VCaP (cell line): Measurements from ENCODE around the gene EPS8L3.

ENCODE experiments used
- H3K27ac ChIP-seq: fragments of 450-650 bp; 2 replicates; pipeline ENCODE4 v1.5.1; 2017
- TF ChIP-seq, protein P1 (sequence below): fragments of 450-650 bp; conservative IDR thresholded peaks from 2 replicates; pipeline ENCODE4 v1.5.1; 2017; ENCODE audit warnings: mild to moderate bottlenecking, moderate library complexity

Gene EPS8L3

DNA sequence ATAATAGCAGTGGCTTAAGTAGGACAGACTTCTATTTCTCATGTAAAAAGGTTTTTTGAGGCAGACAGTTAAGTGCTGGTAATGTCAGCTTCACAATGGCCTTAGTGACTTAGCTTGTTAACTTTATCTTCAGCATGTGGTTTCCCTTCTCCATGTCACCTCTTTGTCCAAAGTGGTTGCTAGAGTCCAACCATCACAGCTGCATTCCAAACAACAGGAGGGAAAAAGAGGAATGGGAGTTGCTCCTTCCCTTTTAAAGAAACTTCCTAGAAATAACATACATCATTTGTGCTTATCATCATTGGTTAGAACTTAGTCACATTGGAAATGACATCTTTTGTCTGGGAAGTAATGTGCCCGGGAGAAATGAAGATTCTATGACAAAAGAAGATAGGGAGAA lies 41.8 kb downstream of the EPS8L3 start:
- TF ChIP-seq, protein P1, sequence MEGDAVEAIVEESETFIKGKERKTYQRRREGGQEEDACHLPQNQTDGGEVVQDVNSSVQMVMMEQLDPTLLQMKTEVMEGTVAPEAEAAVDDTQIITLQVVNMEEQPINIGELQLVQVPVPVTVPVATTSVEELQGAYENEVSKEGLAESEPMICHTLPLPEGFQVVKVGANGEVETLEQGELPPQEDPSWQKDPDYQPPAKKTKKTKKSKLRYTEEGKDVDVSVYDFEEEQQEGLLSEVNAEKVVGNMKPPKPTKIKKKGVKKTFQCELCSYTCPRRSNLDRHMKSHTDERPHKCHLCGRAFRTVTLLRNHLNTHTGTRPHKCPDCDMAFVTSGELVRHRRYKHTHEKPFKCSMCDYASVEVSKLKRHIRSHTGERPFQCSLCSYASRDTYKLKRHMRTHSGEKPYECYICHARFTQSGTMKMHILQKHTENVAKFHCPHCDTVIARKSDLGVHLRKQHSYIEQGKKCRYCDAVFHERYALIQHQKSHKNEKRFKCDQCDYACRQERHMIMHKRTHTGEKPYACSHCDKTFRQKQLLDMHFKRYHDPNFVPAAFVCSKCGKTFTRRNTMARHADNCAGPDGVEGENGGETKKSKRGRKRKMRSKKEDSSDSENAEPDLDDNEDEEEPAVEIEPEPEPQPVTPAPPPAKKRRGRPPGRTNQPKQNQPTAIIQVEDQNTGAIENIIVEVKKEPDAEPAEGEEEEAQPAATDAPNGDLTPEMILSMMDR: no peak
- no peak overlapping the region for H3K27ac ChIP-seq

DNA sequence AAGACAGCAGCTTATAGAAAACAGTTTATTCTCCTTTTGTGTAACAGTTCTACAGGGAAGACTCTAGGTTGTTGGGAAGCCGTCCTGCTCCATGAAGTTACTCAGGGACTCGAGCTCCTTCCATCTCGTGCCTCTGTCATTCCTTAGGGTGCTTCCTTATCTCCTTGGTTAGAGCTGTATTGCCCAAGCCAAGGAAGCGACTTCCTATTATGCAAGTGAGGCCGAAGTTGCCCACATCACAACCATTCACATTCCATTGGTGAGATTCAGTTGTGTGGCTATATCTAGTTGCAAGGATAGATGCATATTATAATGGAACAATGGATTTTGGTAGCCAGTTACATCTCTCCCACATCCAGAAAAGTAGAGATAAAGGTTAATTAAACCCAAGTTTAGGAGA lies 42.7 kb downstream of the EPS8L3 start:
- H3K27ac ChIP-seq: no peak overlapping the region
- TF ChIP-seq, protein P1: no peak

DNA sequence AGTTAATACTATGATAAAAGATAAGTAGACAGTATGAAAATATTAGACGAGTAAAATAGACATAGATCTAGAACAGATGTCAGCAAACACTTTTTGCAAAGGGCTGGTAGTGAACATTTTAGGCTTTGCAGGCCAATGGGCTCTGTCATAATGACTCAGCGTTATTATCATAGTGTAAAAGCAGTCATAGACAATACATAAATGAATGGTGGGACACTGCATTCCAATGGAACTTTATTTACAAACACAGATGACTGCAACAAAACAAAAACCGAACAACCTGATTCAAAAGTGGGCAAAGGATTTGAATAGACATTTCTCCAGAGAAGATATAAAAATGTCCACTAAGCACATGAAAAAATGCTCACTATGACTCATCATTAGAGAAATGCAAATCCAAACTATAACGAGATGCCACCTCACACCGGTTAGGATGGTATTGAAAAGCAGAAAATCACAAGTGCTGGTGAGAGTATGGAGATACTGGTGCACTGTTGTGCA lies 44.3 kb downstream of the EPS8L3 start:
- no peak overlapping the region for H3K27ac ChIP-seq
- TF ChIP-seq, protein P1: no peak

DNA sequence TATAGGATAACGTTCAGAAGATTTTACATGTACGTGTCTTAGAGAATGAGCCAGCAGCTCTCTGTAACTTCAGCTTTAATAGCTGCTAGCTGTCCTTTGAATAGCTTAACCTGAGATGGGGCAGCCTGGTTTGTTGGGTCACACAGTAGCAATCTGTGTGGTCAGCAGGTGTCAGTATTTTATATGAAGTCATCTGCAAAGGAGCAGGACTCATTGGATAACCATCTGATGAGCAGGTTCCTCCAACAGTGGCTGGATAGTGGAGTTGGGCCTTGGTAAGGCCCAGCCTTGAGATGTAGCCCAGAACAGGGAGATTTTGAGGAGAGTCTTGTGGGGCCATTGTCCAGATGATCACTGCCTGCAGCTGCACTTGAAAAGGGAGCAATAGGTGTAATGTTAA lies 45.2 kb downstream of the EPS8L3 start:
- no peak overlapping the region for H3K27ac ChIP-seq
- TF ChIP-seq, protein P1: no peak; the same call in 1 of the 2 replicates

DNA sequence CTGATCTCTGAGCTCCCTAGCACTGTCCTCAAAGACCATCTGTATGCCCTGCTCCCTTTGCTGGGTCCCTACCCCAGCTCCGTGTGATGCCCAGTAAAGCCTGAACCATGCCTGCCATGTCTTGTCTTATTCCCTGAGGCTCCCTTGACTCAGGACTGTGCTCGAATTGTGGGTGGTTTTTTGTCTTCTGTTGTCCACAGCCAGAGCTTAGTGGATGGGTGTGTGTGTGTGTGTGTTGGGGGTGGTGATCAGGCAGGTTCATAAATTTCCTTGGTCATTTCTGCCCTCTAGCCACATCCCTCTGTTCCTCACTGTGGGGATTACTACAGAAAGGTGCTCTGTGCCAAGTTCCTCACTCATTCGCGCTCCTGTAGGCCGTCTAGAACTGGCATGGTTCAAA lies 46.0 kb downstream of the EPS8L3 start:
- TF ChIP-seq, protein P1: no peak
- H3K27ac ChIP-seq: no peak overlapping the region

DNA sequence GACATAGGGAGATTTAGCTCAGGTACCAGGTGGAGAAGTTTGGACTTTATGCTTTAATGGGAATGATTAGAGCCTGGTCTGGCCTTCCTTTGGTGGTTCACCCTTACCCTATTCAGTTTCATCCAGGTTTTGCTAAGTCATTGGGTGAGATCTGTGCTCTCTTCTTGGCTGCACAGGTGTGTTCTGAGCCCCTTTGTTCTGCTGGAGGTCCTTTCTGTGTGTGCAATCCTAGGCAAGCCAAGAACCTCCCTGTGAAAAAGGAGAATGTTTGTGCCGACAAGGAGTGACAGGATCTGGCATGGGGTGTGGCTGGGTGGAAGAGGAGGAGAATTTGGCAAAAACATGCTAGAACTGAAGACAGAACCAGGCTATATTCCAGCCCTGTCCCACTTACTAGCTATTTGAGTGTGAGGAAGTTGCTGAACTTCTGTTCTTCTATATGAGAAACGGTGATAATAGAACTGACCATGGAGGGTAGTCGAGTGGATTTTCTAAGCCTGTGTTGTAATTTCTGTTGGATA lies 47.1 kb downstream of the EPS8L3 start:
- H3K27ac ChIP-seq: no peak overlapping the region
- TF ChIP-seq, protein P1: no peak

DNA sequence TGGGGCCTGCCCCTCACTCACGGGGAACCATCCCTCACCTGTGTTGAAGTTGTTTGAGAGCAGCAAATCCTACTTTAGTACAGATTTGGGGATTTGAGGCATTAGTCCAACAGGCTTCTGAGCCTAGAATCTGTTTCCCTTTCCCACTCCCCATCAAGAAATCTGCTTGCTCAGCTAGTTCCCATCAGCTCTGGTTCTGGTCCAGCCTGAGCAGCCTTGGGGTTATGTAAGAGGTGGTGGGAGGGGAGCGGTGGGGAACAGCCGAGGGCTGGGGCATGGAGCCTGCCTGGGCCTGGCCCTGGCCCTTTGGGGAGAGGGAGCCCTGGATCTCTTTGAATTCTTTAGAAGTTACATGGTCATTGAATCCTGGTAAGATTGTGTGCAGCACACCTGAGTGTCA lies 47.6 kb downstream of the EPS8L3 start:
- no peak overlapping the region for H3K27ac ChIP-seq
- TF ChIP-seq, protein P1: no peak
